ENCODE results near the gene MRPL30. TPM values are rescaled to one million over a fixed set of nuclear protein-coding genes. Genes with fewer than 3 reads are reported as not detected.

MRPL30 gene
- total and polyA plus RNA-seq, 2 donors (not counting 3 experiments of a cell fraction or from before 2014, with no cell fraction given): 14.7 to 28.4 TPM

GRCh38 chr2:99205491-99205890 lies 24.5 kb downstream of the MRPL30 start:
- CTCF ChIA-PET: no interaction called here

More at GRCh38 chr2:99205491-99205890, 24.5 kb downstream of the MRPL30 start:
- DNase-seq (ENCODE audit: low read depth, low spot score) (no peak), FAIRE-seq (no peak)
- Histone ChIP-seq H3K4me3 (replicated peaks in 1 of 3; ENCODE audit: insufficient read depth in 1 of 3, low read depth in 1 of 3, low read length in 3 of 3) (no peak overlapping the region), H3K79me2 (ENCODE audit: control insufficient read depth, insufficient read depth, low read length) (no peaks in the 10 kb centered on the region), H3K27me3 (ENCODE audit: control insufficient read depth in 2 of 2, insufficient read depth in 2 of 2, low read length in 2 of 2) (no peaks in the 10 kb centered on the region), H3K9me1 (replicated peaks; ENCODE audit: control insufficient read depth, extremely low read depth, insufficient read depth, low read length) (no peaks in the 10 kb centered on the region), H3K27ac (ENCODE audit: insufficient read depth, low read depth, low read length) (no peak overlapping the region), H3K9ac (replicated peaks; ENCODE audit: extremely low read depth, insufficient read depth, low read length) (no peak overlapping the region), H2AFZ (ENCODE audit: low read depth, low read length) (no peak overlapping the region), H3K4me1 (ENCODE audit: control insufficient read depth, extremely low read depth, insufficient read depth, low read length) (no peaks in the 10 kb centered on the region), H4K20me1 (replicated peaks; ENCODE audit: control insufficient read depth, extremely low read depth, insufficient read depth, low read length) (no peaks in the 10 kb centered on the region), H3K4me2 (ENCODE audit: insufficient read depth, low read length) (no peak overlapping the region), H3K9me3 (replicated peaks; ENCODE audit: control insufficient read depth, insufficient read depth, low read length) (no peaks in the 10 kb centered on the region), H3K36me3 (ENCODE audit: control insufficient read depth in 2 of 2, extremely low read depth in 1 of 2, insufficient read depth in 2 of 2, low read length in 2 of 2) (no peaks in the 10 kb centered on the region)
- POLR2A ChIA-PET: no interaction called here
- no peak for TF ChIP-seq MYC (IDR thresholded peaks at IDR 0.05; ENCODE audit: low read depth, low read length)
- TF ChIP-seq POLR2A (IDR thresholded peaks at IDR 0.05; ENCODE audit: low read depth, low read length): no peak
- TF ChIP-seq CTCF (IDR thresholded peaks at IDR 0.05; ENCODE audit: extremely low read depth in 1 of 2, insufficient read depth in 1 of 2, low read depth in 1 of 2, low read length in 2 of 2): no peak
- TF ChIP-seq EZH2 (IDR thresholded peaks at IDR 0.05; ENCODE audit: borderline replicate concordance, low read depth, low read length, severe bottlenecking): no peak
- TF ChIP-seq, protein P1, sequence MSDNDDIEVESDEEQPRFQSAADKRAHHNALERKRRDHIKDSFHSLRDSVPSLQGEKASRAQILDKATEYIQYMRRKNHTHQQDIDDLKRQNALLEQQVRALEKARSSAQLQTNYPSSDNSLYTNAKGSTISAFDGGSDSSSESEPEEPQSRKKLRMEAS (IDR thresholded peaks at IDR 0.05; ENCODE audit: insufficient read depth, insufficient read length): no peak
- TF ChIP-seq GATA2 (IDR thresholded peaks at IDR 0.05; ENCODE audit: insufficient read depth, insufficient read length, low read depth, low read length): no peak
- no peak for TF ChIP-seq POLR2AphosphoS5 (IDR thresholded peaks at IDR 0.05; ENCODE audit: insufficient read depth, low read depth, low read length)
- no peak for TF ChIP-seq FOS (IDR thresholded peaks at IDR 0.05; ENCODE audit: borderline replicate concordance, insufficient read depth, low read length)
- no peak for TF ChIP-seq JUN (IDR thresholded peaks at IDR 0.05; ENCODE audit: borderline replicate concordance, insufficient read depth, insufficient read length, low read depth)
- dilution Hi-C loops (cut with MboI; ENCODE audit: extremely low pct_ligation_motif_present, low sequenced_read_pairs) (no loop called here), intact Hi-C loops (cut with micrococcal nuclease) (no loop called here)
- no TSS peak for BruUV-seq (replicated peaks)
